ENCODE results near the gene GIPC2.
A peak's percentile ranks its signal among the peaks of the same experiment; 100 is the strongest.
"Not testable (repeated sequence)": the region's sequence is repeated elsewhere in the genome, so short reads cannot be mapped to it uniquely, and the experiment has no call there.

GIPC2 gene

GRCh38 chr1:78102082-78102481 lies 56.3 kb downstream of the GIPC2 start:
- H3K4me3 ChIP-seq (ENCODE audit: low read depth, low read length): no peak overlapping the region
- no peak for TF ChIP-seq CTCF (conservative IDR thresholded peaks at IDR 0.05; ENCODE audit: low read depth, low read length)
- DNase-seq (ENCODE audit: low read depth): peak; percentile 96

DNA sequence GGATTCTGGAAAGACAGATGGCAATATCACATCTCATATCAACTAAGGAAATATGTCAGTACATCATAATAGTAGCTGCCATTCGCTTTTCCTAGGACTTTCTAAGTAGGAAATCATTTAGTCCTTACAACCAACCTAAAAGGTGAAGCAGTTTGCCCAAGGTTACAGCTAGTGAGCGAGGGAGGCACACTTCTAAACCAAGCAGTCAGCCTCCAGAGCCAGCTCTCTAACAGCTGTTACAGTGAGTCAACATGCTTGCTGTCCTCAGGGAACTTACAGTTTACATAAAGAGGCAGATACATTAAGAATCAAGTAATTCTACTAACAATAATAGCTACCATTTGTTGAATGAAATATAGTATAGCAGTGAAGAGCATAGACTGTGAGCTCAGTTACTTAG lies 57.1 kb downstream of the GIPC2 start:
- no peak for TF ChIP-seq CTCF (conservative IDR thresholded peaks at IDR 0.05; ENCODE audit: low read depth, low read length)
- H3K4me3 ChIP-seq (ENCODE audit: low read depth, low read length): no peak overlapping the region
- DNase-seq (ENCODE audit: low read depth): peak; percentile 35

DNA sequence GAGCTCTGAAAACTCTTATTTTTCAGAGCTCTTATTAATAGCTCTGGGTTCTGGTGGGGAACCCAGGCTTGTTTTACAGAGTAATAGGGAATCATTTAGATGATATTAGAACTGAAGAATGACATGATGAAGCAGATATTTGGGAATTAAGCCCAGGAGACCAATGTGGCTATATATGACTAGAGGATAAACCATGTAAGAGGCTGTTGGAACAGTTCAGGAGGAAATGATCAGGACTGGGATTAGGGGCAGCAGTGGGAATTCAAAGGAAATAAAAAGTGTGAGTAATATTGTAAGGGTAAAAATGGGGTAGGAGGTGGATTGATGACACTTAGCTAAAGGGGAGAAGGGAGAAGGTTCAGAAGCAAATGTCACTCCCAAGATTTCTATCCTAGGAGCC lies 58.6 kb downstream of the GIPC2 start:
- no peak for TF ChIP-seq CTCF (conservative IDR thresholded peaks at IDR 0.05; ENCODE audit: low read depth, low read length)
- H3K4me3 ChIP-seq (ENCODE audit: low read depth, low read length): no peak overlapping the region
- no peak for DNase-seq (ENCODE audit: low read depth)

DNA sequence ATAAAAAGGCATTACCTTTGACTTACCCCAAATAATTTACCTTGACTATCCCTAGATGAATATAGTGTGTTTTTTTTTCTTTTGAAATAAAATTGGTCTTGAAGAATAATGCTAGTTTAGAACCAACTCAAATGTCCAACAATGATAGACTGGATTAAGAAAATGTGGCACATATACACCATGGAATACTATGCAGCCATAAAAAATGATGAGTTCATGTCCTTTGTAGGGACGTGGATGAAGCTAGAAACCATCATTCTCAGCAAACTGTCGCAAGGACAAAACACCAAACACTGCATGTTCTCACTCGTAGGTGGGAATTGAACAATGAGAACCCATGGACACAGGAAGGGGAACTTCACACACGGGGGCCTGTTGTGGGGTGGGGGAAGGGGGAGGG lies 63.9 kb downstream of the GIPC2 start:
- H3K4me3 ChIP-seq (ENCODE audit: low read depth, low read length); DNase-seq (ENCODE audit: low read depth): not testable (repeated sequence)

GRCh38 chr1:78113156-78113916 lies 67.6 kb downstream of the GIPC2 start:
- TF ChIP-seq CTCF (conservative IDR thresholded peaks at IDR 0.05; ENCODE audit: low read depth, low read length): no peak
- DNase-seq (ENCODE audit: low read depth): no peak
- H3K4me3 ChIP-seq (ENCODE audit: low read depth, low read length): no peak overlapping the region

GRCh38 chr1:78114034-78114956 lies 68.5 kb downstream of the GIPC2 start:
- H3K4me3 ChIP-seq (ENCODE audit: low read depth, low read length): no peak overlapping the region
- TF ChIP-seq CTCF (conservative IDR thresholded peaks at IDR 0.05; ENCODE audit: low read depth, low read length): peak; percentile 91
- DNase-seq (ENCODE audit: low read depth): peak; percentile 92

DNA sequence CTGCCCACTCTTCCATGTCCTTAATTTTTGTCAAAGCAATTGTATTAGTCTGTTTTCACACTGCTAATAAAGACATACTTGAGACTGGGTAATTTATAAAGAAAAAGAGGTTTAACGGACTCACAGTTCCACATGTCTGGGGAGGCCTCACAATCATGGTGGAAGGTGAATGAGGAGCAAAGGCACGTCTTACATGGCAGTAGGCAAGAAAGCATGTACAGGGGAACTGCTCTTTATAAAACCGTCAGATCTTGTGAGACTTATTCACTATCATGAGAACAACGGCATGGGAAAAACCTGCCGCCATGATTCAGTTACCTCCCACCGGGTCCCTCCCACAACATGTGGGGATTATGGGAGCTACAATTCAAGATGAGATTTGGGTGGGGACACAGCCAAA lies 74.7 kb downstream of the GIPC2 start:
- not testable (repeated sequence) for H3K4me3 ChIP-seq (ENCODE audit: low read depth, low read length); DNase-seq (ENCODE audit: low read depth)

- H3K4me3 ChIP-seq (ENCODE audit: low read depth, low read length): no peak overlapping the region
- DNase-seq (ENCODE audit: low read depth): no peak
- no peak for TF ChIP-seq CTCF (conservative IDR thresholded peaks at IDR 0.05; ENCODE audit: low read depth, low read length)
These were observed 75.9 kb downstream of the GIPC2 start for GRCh38 chr1:78121710-78122109.
